CD14-positive monocyte (primary cell): ENCODE data around the gene TPCN1. TPM values are rescaled to one million over a fixed set of nuclear protein-coding genes. Genes with fewer than 3 reads are reported as not detected.

Experiments
- DNase-seq, 3 donors: peaks; one replicate each; pipeline ENCODE4 v3.0.0-alpha.2; 2011 to 2022
- H2AFZ ChIP-seq: 2 replicates; pipeline ENCODE4 v1.6.0; 2012; ENCODE audit warnings: mild to moderate bottlenecking, low read depth, low read length, inconsistent platforms; ENCODE audit not compliant: insufficient read depth, poor library complexity, severe bottlenecking
- H3K27ac ChIP-seq, 2 donors: 1 replicate in 1 of 2; 2 replicates in 1 of 2; pipeline ENCODE4 v1.5.1; 2012 to 2013; ENCODE audit warnings: low read length in 2 of 2, control low read depth in 1 of 2, inconsistent platforms in 1 of 2, low read depth in 1 of 2, mild to moderate bottlenecking in 1 of 2
- H3K27me3 ChIP-seq, 2 donors: one replicate each; pipeline versions ENCODE4 v1.6.0 to v1.6.1; 2011 to 2013; ENCODE audit warnings: low read length in 2 of 2; ENCODE audit not compliant: control insufficient read depth in 2 of 2, insufficient read depth in 2 of 2
- H3K36me3 ChIP-seq, 2 donors: replicated peaks in 1 of 2; 1 replicate in 1 of 2; 2 replicates in 1 of 2; pipeline versions ENCODE4 v1.5.1 to v1.6.1; 2012 to 2013; ENCODE audit warnings: low read length in 2 of 2, control low read depth in 1 of 2, inconsistent platforms in 1 of 2, mild to moderate bottlenecking in 1 of 2; ENCODE audit not compliant: insufficient read depth in 2 of 2, control insufficient read depth in 1 of 2
- H3K4me1 ChIP-seq, 2 donors: 1 replicate in 1 of 2; 2 replicates in 1 of 2; pipeline versions ENCODE4 v1.5.1 to v1.6.1; 2012 to 2013; ENCODE audit warnings: low read length in 2 of 2, control low read depth in 1 of 2, inconsistent platforms in 1 of 2, mild to moderate bottlenecking in 1 of 2, moderate library complexity in 1 of 2; ENCODE audit not compliant: insufficient read depth in 2 of 2, control insufficient read depth in 1 of 2
- H3K4me2 ChIP-seq: replicated peaks from 2 replicates; pipeline ENCODE3; 2012; ENCODE audit warnings: low read length, moderate library complexity, mild to moderate bottlenecking; ENCODE audit not compliant: poor library complexity, severe bottlenecking; ENCODE audit errors: extremely low read depth
- H3K4me3 ChIP-seq, 3 experiments: fragments of 200-600 bp in 1 of 3; sonication (generic) in 1 of 3; replicated peaks in 1 of 3; 1 replicate in 2 of 3; 2 replicates in 1 of 3; pipeline ENCODE4 v1.5.1; 2011 to 2013; ENCODE audit warnings: low read length in 3 of 3, mild to moderate bottlenecking in 3 of 3, control low read depth in 2 of 3, low read depth in 2 of 3, inconsistent platforms in 1 of 3, moderate library complexity in 1 of 3
- H3K79me2 ChIP-seq: 2 replicates; pipeline ENCODE4 v1.6.0; 2012; ENCODE audit warnings: mild to moderate bottlenecking, control low read depth, inconsistent platforms, low read length, moderate library complexity; ENCODE audit not compliant: insufficient read depth
- H3K9ac ChIP-seq: 2 replicates; pipeline ENCODE4 v1.6.0; 2017; ENCODE audit warnings: low read length, mild to moderate bottlenecking; ENCODE audit not compliant: insufficient read depth, poor library complexity, severe bottlenecking
- H3K9me3 ChIP-seq, 2 donors: replicated peaks in 1 of 2; 1 replicate in 1 of 2; 2 replicates in 1 of 2; pipeline versions ENCODE4 v1.5.1 to v1.6.1; 2012 to 2013; ENCODE audit warnings: low read length in 2 of 2, control low read depth in 1 of 2; ENCODE audit not compliant: control insufficient read depth in 1 of 2, insufficient read depth in 1 of 2
- H4K20me1 ChIP-seq: 2 replicates; pipeline ENCODE4 v1.6.0; 2012; ENCODE audit warnings: mild to moderate bottlenecking, low read length, control low read depth, moderate library complexity; ENCODE audit not compliant: insufficient read depth
- H3K27ac Mint-ChIP-seq, 7 donors: one replicate each; pipeline ENCODE4 v1.8.0; 2020; ENCODE audit warnings: mild to moderate bottlenecking in 7 of 7, mixed read lengths in 7 of 7, moderate library complexity in 6 of 7, inconsistent platforms in 2 of 7
- H3K27me3 Mint-ChIP-seq, 3 donors: one replicate each; pipeline ENCODE4 v1.8.0; 2021 to 2022; ENCODE audit warnings: low read depth in 3 of 3, mild to moderate bottlenecking in 3 of 3, mixed read lengths in 3 of 3, moderate library complexity in 3 of 3, inconsistent platforms in 1 of 3
- H3K36me3 Mint-ChIP-seq, 2 donors: one replicate each; pipeline ENCODE4 v1.8.0; 2020; ENCODE audit warnings: mixed read lengths in 2 of 2, inconsistent platforms in 1 of 2, mild to moderate bottlenecking in 1 of 2
- H3K4me1 Mint-ChIP-seq: one replicate; pipeline ENCODE4 v1.8.0; 2020; ENCODE audit warnings: mild to moderate bottlenecking, mixed read lengths
- H3K4me3 Mint-ChIP-seq, 2 donors: one replicate each; pipeline ENCODE4 v1.8.0; 2020; ENCODE audit warnings: mild to moderate bottlenecking in 2 of 2, mixed read lengths in 2 of 2, moderate library complexity in 1 of 2
- H3K9me3 Mint-ChIP-seq, 7 donors: one replicate each; pipeline ENCODE4 v1.8.0; 2020 to 2022; ENCODE audit warnings: mixed read lengths in 7 of 7, mild to moderate bottlenecking in 6 of 7, moderate library complexity in 6 of 7, inconsistent platforms in 2 of 7
- WGBS: methylation state at CpG from one replicate; pipeline ENCODE4 v1.1.5; 2013; ENCODE audit warnings: missing lambda C conversion rate; ENCODE audit not compliant: insufficient coverage; 5-methylcytosine and 5-hydroxymethylcytosine counted together
- intact Hi-C, 2 donors: fragments of 100-400 bp; cut with micrococcal nuclease; formaldehyde crosslinking; loops; one replicate each; pipeline versions ENCODE4 v1.15.0 to v1.15.1; 2023
- polyA plus RNA-seq, 3 donors: library from polyadenylated mRNA; depleted of rRNA in 1 of 3; unstranded in 2 of 3; stranded (reverse) in 1 of 3; fragments of 300-500 nt in 2 of 3; fragments of >200 nt in 1 of 3; fragmentation: Illumina TruSeq in 2 of 3; gene quantifications; 1 replicate in 2 of 3; 2 replicates in 1 of 3; pipeline ENCODE4 v1.2.3, GENCODE V29; 2012 to 2021
- TF ChIP-seq, protein P1 (sequence below): fragments of 200-600 bp; IDR thresholded peaks from one replicate; pipeline ENCODE4 v1.8.0; 2022; ENCODE audit warnings: antibody characterized with exemption, mild to moderate bottlenecking

The TPCN1 gene
- polyA plus RNA-seq, 3 donors = 20.4 to 110 (median 34.9) TPM

DNA sequence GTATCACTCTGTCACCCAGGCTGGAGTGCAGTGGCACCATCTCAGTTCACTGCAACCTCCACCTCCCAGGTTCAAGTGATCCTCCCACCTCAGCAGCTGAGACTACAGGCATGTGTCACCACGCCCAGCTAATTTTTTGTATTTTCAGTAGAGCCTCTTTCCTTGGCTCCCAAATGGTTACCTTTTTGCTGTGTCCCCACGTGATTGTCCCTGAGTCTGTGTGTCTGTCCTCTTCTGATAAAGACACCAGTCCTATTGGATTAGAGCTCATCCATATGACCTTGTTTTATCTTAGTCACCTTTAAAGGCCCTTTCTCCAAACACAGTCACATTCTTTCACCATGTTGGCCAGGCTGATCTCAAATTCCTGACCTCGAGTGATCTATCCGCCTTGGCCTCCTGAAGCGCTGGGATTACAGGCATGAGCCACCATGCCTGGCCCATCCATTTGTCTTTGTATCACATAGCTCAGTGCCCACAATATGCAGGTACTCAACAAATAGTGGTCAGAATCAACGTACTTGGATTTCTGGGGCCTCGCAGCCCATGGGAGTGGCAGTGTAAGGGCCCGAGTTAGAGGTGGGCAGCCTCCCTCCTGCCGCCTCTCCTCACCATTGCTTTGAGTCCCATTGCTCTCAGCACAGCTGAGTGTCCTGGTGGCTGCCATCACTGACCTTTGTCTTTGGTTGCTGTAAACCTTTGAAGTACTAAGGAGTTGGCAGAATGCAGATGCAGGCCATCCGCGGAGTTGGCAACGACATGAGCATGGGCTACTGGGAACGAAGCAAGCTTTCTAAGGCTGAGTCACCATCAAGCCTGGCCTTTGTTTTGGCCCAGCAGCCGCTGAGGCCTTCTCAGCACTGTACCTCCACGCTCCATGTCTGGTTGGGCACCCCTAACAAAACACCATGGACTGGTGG lies 9.3 kb downstream of the TPCN1 start:
- peak overlapping the region; percentile 86 to 100 (median 95) for H3K27ac Mint-ChIP-seq
- 93% methylated on average over 14 of the region's 15 CpGs for WGBS

More for the DNA sequence above, 9.3 kb downstream of the TPCN1 start:
- Histone ChIP-seq H3K79me2 (peaks cover 74% of the 10 kb centered on the region), H3K27ac (peak overlapping the region; percentile 58 to 68), H3K4me2 (peak overlapping the region; percentile 13), H4K20me1 (no peaks in the 10 kb centered on the region), H3K4me3 (peak overlapping the region in 1 of 3 experiments; percentile 1), H2AFZ (no peak overlapping the region), H3K27me3 (no peaks in the 10 kb centered on the region), H3K9ac (no peak overlapping the region), H3K4me1 (peaks cover 93% of the 10 kb centered on the region in 2 donors), H3K9me3 (no peaks in the 10 kb centered on the region), H3K36me3 (peaks cover 35 to 61% of the 10 kb centered on the region in 2 donors)
- Mint-ChIP-seq H3K4me1 (peaks cover 88% of the 10 kb centered on the region), H3K36me3 (peaks cover 63 to 80% of the 10 kb centered on the region in 2 donors), H3K27me3 (no peaks in the 10 kb centered on the region), H3K4me3 (peak overlapping the region in 1 of 2 donors; percentile 77), H3K9me3 (no peaks in the 10 kb centered on the region)
- no peak for DNase-seq
- intact Hi-C loops = no loop called here
- TF ChIP-seq, protein P1, sequence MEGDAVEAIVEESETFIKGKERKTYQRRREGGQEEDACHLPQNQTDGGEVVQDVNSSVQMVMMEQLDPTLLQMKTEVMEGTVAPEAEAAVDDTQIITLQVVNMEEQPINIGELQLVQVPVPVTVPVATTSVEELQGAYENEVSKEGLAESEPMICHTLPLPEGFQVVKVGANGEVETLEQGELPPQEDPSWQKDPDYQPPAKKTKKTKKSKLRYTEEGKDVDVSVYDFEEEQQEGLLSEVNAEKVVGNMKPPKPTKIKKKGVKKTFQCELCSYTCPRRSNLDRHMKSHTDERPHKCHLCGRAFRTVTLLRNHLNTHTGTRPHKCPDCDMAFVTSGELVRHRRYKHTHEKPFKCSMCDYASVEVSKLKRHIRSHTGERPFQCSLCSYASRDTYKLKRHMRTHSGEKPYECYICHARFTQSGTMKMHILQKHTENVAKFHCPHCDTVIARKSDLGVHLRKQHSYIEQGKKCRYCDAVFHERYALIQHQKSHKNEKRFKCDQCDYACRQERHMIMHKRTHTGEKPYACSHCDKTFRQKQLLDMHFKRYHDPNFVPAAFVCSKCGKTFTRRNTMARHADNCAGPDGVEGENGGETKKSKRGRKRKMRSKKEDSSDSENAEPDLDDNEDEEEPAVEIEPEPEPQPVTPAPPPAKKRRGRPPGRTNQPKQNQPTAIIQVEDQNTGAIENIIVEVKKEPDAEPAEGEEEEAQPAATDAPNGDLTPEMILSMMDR = no peak
